ENCODE data around the gene LRRC49.

The LRRC49 gene

DNA sequence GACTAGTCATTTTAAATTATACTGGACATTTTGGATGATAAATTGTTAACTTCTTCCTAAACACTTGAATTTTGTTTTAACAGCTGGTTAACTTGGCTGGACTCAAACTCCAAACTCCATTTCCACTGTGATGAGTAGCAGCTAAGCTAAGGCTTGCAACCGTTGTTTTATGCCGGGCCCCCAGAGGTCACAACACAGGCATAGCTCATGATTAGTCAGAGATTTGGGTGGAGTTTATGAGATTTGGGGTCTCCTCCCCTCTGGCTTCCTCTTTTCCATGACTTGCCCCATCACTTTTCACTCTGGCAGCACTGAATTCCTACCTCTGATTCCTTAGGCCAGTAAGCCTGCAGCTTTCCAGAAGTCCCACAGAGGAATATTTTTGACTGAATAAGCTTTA lies 13.2 kb upstream of the LRRC49 start:
- TF ChIP-seq, protein P1, sequence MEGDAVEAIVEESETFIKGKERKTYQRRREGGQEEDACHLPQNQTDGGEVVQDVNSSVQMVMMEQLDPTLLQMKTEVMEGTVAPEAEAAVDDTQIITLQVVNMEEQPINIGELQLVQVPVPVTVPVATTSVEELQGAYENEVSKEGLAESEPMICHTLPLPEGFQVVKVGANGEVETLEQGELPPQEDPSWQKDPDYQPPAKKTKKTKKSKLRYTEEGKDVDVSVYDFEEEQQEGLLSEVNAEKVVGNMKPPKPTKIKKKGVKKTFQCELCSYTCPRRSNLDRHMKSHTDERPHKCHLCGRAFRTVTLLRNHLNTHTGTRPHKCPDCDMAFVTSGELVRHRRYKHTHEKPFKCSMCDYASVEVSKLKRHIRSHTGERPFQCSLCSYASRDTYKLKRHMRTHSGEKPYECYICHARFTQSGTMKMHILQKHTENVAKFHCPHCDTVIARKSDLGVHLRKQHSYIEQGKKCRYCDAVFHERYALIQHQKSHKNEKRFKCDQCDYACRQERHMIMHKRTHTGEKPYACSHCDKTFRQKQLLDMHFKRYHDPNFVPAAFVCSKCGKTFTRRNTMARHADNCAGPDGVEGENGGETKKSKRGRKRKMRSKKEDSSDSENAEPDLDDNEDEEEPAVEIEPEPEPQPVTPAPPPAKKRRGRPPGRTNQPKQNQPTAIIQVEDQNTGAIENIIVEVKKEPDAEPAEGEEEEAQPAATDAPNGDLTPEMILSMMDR (conservative IDR thresholded peaks at IDR 0.05; ENCODE audit: low read length) = no peak
- H3K4me2 ChIP-seq (ENCODE audit: low read depth, low read length, poor library complexity, severe bottlenecking) = no peak overlapping the region
- no peak overlapping the region for H2AFZ ChIP-seq (ENCODE audit: low read length)
- no peaks in the 10 kb centered on the region for H3K4me1 ChIP-seq (ENCODE audit: insufficient read depth, low read length, poor library complexity, severe bottlenecking)
- no peak overlapping the region for H3K9ac ChIP-seq (ENCODE audit: low read depth, low read length, poor library complexity, severe bottlenecking)
- H3F3A ChIP-seq (ENCODE audit: low read depth) = no peaks in the 10 kb centered on the region
- no peaks in the 10 kb centered on the region for H3K36me3 ChIP-seq (ENCODE audit: insufficient read depth, low read length)
- no peaks in the 10 kb centered on the region for H3K9me2 ChIP-seq (replicated peaks; ENCODE audit: low read depth, low read length)
- H3K4me3 ChIP-seq (ENCODE audit: low read length, poor library complexity, severe bottlenecking) = no peak overlapping the region
- no peaks in the 10 kb centered on the region for H3K9me3 ChIP-seq (ENCODE audit: insufficient read depth, low read depth, low read length)
- no peaks in the 10 kb centered on the region for H3K79me2 ChIP-seq (ENCODE audit: insufficient read depth, low read length)
- H4K20me1 ChIP-seq (ENCODE audit: insufficient read depth, low read length, poor library complexity, severe bottlenecking) = no peaks in the 10 kb centered on the region
- no peaks in the 10 kb centered on the region for H3K27me3 ChIP-seq (ENCODE audit: insufficient read depth, low read length, poor library complexity, severe bottlenecking)

DNA sequence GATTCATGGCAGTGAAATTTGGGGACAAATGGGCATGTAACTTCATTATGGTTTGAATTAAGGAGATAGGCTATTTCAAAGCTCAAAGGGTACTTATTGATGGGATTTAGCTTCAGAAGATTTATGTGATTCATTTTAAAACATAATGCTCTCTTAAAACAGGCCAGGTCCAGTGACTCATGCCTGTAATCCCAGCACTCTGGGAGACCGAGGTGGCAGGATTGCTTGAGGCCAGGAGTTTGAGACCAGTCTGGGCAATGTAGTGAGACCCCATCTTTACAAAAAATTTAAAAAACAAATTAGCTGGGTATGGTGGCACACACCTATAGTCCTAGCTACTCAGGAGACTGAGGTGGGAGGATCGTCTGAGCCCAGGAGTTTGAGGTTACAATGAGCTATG lies 11.8 kb upstream of the LRRC49 start:
- Histone ChIP-seq H3F3A (ENCODE audit: low read depth) (no peaks in the 10 kb centered on the region), H3K36me3 (ENCODE audit: insufficient read depth, low read length) (no peaks in the 10 kb centered on the region), H3K79me2 (ENCODE audit: insufficient read depth, low read length) (no peaks in the 10 kb centered on the region), H3K4me1 (ENCODE audit: insufficient read depth, low read length, poor library complexity, severe bottlenecking) (no peaks in the 10 kb centered on the region), H2AFZ (ENCODE audit: low read length) (no peak overlapping the region), H3K4me2 (ENCODE audit: low read depth, low read length, poor library complexity, severe bottlenecking) (no peak overlapping the region), H3K9ac (ENCODE audit: low read depth, low read length, poor library complexity, severe bottlenecking) (no peak overlapping the region), H3K9me2 (replicated peaks; ENCODE audit: low read depth, low read length) (no peaks in the 10 kb centered on the region), H3K27me3 (ENCODE audit: insufficient read depth, low read length, poor library complexity, severe bottlenecking) (no peaks in the 10 kb centered on the region), H4K20me1 (ENCODE audit: insufficient read depth, low read length, poor library complexity, severe bottlenecking) (no peaks in the 10 kb centered on the region), H3K4me3 (ENCODE audit: low read length, poor library complexity, severe bottlenecking) (no peak overlapping the region), H3K9me3 (ENCODE audit: insufficient read depth, low read depth, low read length) (no peaks in the 10 kb centered on the region)
- TF ChIP-seq EZH2phosphoT487 (IDR thresholded peaks at IDR 0.05; ENCODE audit: borderline replicate concordance) = no peak
- TF ChIP-seq, protein P1 (conservative IDR thresholded peaks at IDR 0.05; ENCODE audit: low read length) = no peak

DNA sequence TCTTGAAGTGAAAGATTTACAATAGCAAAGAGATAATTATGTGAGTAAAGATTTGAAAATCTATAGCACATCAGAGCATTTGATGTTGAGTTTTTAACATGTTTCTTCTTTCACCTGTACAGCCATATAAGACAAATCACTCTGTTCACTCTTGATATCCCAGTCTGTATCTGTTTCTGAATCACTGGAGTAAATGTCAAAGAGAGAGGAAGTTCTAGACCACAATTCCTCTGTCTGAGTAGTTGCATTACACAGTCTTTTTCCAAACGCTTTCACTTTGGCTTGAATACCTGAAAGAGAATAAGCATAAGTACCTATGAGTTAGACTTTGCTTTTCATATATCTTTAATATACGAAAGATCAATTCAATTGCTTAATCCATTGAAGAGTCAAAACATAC lies 10.3 kb upstream of the LRRC49 start:
- Histone ChIP-seq H3F3A (ENCODE audit: low read depth) (no peaks in the 10 kb centered on the region), H3K79me2 (ENCODE audit: insufficient read depth, low read length) (no peaks in the 10 kb centered on the region), H3K36me3 (ENCODE audit: insufficient read depth, low read length) (no peaks in the 10 kb centered on the region), H3K9me2 (replicated peaks; ENCODE audit: low read depth, low read length) (no peaks in the 10 kb centered on the region), H3K9me3 (ENCODE audit: insufficient read depth, low read depth, low read length) (no peaks in the 10 kb centered on the region), H3K4me3 (ENCODE audit: low read length, poor library complexity, severe bottlenecking) (no peak overlapping the region), H3K4me2 (ENCODE audit: low read depth, low read length, poor library complexity, severe bottlenecking) (no peak overlapping the region), H3K4me1 (ENCODE audit: insufficient read depth, low read length, poor library complexity, severe bottlenecking) (no peaks in the 10 kb centered on the region), H4K20me1 (ENCODE audit: insufficient read depth, low read length, poor library complexity, severe bottlenecking) (no peaks in the 10 kb centered on the region), H3K9ac (ENCODE audit: low read depth, low read length, poor library complexity, severe bottlenecking) (no peak overlapping the region), H2AFZ (ENCODE audit: low read length) (no peak overlapping the region), H3K27me3 (ENCODE audit: insufficient read depth, low read length, poor library complexity, severe bottlenecking) (no peaks in the 10 kb centered on the region)
- TF ChIP-seq, protein P1 (conservative IDR thresholded peaks at IDR 0.05; ENCODE audit: low read length) = no peak
- TF ChIP-seq EZH2phosphoT487 (IDR thresholded peaks at IDR 0.05; ENCODE audit: borderline replicate concordance) = no peak

Data from Loucy (cell line).